HG03064 (cell line): ENCODE data around the gene SMR3B.

Source experiments
- ATAC-seq: cut with Tn5 transposase; IDR thresholded peaks from one replicate; pipeline ENCODE4 v1.9.1; 2021; ENCODE audit warnings: low read depth; ENCODE audit not compliant: unreplicated experiment

The SMR3B gene

DNA sequence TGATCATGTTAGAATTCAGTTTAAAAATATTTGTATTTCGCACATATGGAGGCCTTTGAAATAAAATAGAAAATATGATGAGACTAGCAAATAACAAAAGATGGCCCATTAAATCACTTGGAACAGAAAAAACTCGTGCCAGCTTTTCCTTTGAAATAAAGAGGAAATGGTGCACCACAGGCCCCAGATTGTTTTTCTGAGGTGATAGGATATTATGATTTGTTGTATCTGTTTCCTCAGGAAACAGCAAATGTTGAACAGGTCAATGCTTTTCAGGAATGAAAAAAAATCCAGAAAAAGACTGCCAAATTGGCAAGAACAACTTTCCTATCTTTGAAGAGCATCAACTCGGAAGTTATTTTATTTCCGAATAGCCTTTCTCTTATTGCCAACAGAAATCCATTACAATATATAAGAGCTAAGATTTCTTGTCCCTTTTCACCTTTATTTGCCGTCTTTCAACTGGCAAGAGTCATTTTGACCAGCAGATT, at the start of gene SMR3B:
TSS of gene SMR3B (plus strand) at position 441 of the 491 bp plus-strand sequence. CDS start 1,380 bp downstream, outside the sequence.
- ATAC-seq = no peak

- ATAC-seq = no peak
Measured at GRCh38 chr4:70334681-70335080, 48.2 kb upstream of the SMR3B start, which contains the start of gene CABS1. CABS1 (plus strand) TSS chr4:70334981; CDS start chr4:70335040, 59 bp downstream.

- no peak for ATAC-seq
Measured at GRCh38 chr4:70336043-70336442, 46.9 kb upstream of the SMR3B start.

- no peak for ATAC-seq
Measured at GRCh38 chr4:70337886-70338420, 45.0 kb upstream of the SMR3B start.

DNA sequence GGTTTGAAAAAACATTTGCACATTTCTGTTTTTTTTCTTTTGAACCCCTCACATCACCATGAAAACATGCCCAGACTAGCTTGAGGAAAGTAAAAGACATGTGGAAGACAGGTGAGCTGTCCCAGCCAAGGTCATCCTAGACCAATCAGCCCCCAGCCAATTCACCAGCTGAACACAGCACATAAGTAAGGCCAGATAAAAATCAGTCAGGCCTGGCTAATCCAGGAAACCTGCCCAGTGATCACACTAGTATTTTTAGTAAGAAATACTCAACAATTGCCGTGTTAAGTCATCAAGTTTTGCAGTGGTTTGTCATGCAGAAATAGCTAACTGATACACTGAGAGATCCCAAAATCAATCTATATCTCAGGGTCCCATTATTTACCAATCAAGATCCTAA, 26.7 kb upstream of the SMR3B start:
- no peak for ATAC-seq

DNA sequence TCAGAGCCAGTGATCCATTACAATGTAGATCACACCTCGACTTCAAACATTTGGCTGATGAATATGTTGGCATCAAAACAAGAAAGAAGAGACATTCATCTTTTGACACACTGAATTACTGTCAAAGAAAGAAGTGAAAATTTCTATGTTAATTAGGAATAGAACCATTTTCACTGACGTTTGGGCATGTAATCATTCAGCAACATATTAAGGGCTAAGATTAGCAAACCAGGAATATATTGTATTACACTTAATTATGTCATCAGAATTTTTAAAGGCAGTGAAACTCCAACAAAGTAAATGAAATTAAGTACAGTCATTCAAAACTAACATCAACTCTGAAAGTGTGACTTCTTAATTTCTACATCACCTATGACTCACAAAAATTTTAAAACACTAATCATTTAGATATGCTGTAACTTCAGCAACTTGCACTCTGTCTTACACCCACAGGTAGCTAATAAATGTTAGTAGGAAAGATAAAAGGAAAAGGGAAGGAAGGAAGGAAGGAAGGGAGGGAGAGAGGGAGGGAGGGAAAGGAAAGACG, 23.7 kb upstream of the SMR3B start:
- ATAC-seq = no peak

- no peak for ATAC-seq
Measured at GRCh38 chr4:70360460-70360859, 22.5 kb upstream of the SMR3B start, which contains the start of gene SMR3A. SMR3A (plus strand) TSS chr4:70360760; CDS start chr4:70362116, 1,356 bp downstream.

DNA sequence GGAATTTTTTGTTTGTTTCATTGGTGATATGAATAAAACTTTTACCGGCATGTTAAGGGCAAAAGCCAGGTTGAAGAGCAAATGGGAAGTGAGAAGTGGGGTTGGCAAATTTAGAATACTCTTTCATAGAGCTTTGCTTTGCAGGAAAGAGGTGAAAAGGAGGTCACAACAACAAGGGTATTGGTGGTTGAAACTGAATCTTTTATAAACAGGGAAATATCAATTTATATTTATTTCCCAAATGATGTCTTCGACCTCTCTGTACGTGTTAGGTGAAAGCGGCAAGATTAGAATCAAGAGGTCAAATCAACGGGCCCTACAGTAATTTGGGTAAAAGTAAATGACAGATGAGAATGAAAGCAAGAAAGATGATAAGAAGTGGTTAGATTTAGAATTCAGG, 18.9 kb upstream of the SMR3B start:
- no peak for ATAC-seq

- ATAC-seq = no peak
Measured at GRCh38 chr4:70365479-70365878, 17.5 kb upstream of the SMR3B start.

- no peak for ATAC-seq
Measured at GRCh38 chr4:70367813-70368212, 15.1 kb upstream of the SMR3B start.

DNA sequence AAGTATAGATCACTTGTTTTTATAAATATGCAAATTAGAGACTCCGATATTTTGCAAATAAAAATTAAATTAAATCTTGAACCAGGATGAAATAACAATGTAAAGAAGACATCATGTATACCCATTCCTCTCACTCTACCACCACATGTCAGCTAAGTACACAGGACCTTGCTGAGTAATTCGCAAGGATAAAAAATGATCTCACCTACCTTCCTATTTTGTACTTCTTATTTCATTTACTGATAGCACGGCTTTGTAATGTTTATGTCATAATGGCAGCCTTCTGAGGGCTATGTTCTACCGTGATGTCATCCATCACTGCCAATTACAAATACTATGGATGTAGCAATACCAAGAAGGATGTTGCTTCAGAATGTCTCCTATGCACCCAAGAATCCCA, 10.9 kb upstream of the SMR3B start:
- no peak for ATAC-seq

- ATAC-seq = no peak
Measured at GRCh38 chr4:70372760-70373159, 10.2 kb upstream of the SMR3B start.

- ATAC-seq = no peak
Measured at GRCh38 chr4:70380578-70380977, 2.4 kb upstream of the SMR3B start.

DNA sequence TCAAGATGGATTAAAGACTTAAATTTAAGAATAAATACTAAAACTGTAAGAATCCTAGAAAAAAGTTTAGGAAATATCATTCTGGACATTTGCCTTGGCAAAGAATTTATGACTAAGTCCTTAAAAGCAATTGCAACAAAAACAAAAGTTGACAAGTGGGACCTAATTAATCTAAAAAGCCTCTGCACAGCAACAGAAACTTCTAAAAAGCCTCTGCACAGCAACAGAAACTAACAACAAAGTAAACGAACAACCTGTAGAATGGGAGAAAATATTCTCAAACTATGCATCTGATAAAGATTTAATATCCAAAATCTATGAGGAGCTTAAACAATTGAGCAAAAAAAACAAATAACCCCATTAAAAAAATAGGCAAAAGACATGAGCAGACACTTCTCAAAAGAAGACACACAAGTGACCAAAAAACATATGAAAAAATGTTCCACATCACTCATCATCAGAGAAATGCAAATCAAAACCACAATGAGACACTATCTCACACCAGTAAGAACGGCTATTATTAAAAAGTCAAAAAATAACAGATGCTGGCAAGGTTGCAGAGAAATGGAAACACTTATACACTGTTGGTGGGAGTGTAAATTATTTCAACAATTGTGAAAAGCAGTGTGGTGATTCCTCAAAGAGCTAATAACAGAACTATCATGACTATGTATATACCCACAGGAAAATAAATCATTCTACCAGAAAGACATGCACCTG, 9.3 kb downstream of the SMR3B start:
- no peak for ATAC-seq

DNA sequence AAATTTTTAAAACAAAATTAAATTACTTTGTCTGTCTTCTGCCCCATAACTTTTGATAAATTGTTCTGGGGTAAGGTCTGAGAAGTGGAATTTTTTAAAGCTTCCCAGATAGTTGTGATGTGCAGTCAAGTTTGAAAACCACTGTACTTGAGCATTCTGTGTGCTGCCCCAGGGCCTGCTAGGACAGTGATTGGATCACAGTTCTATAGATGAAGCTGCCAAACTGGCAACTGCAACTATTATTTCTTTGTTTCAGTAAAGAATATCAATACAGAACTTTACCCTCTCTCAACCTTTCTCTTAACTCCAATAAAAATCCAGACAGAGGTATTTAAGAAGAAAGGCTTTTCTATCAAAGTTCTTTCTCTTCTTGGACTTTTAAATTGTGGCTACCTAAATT, 14.6 kb downstream of the SMR3B start, which contains the start of gene OPRPN:
TSS of gene OPRPN (plus strand) at position 361 of the 400 bp plus-strand sequence. CDS start 1,346 bp downstream, outside the sequence.
- ATAC-seq = no peak

GRCh38 chr4:70399319-70399718, 16.4 kb downstream of the SMR3B start:
- ATAC-seq = no peak

DNA sequence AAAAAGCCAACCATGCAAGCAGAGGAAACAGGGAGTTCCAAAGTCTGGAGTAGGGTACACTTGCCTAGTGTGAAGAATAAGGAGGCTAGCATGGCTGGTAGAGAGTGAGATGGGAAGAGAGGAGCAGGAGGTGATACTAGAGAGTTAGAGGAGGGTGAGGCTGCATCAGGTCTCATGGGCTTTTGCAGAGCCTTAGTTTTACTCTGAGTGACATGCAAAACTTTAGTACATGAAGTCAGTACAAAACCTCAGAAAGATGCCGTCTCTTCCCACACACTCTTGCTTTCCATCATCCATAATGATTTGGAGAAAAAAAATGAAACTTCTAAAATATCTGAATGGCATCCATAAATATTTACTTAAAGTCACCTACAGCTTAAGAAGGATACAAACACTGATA, 19.8 kb downstream of the SMR3B start:
- ATAC-seq = no peak

- ATAC-seq = no peak
Measured at GRCh38 chr4:70405765-70406164, 22.8 kb downstream of the SMR3B start.

DNA sequence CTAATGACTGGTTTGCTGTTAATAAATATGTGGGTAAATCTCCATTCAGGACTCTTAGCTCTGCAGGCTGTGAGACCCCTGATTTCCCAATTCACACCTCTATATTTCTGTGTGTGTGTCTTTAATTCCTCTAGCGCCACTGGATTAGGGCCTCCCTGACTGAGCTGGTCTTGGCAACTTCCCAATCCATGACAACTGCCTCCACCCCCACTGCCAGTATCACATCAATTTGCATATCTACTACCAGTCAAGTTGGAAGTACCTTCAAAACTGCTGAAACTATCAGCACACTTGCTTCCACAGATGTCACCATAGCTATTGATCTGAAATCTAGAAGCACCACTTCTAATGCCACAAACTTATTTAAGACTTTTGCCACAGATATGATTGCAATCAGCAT, 42.4 kb downstream of the SMR3B start:
- ATAC-seq = no peak

DNA sequence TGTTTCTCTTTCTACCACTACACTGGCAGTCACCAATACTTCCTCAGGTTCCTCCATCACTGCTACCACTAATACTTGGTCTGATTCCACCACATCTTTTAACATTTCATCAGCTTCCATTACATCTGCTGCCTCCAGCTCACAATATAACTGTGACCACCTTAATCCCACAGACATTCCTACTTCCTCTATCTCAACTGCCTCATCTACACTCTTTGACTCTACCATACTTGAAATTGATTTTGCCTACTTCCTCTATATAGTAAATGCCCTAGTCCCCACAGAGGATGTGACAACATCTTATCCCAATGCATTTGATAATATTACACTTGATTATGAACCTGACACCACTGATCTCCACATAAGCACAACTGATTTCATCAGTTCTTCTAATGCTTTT, 43.9 kb downstream of the SMR3B start:
- ATAC-seq = no peak

- ATAC-seq = no peak
Measured at GRCh38 chr4:70437197-70437596, 54.3 kb downstream of the SMR3B start.
